Hepatocyte (in vitro differentiated cells): Measurements from ENCODE around the gene C3orf70. TPM values are rescaled to one million over a fixed set of nuclear protein-coding genes. Genes with fewer than 3 reads are reported as not detected.
A peak's percentile ranks its signal among the peaks of the same experiment; 100 is the strongest.

Experiments
- DNase-seq: peaks from one replicate; pipeline ENCODE4 v3.0.0-alpha.2; 2016; ENCODE audit warnings: low spot score
- H2AFZ ChIP-seq: fragments of 200-600 bp; sonication (generic); 2 replicates; pipeline ENCODE4 v1.6.0; 2016; ENCODE audit warnings: antibody characterized with exemption, mild to moderate bottlenecking
- H3K27ac ChIP-seq: fragments of 200-600 bp; sonication (generic); 2 replicates; pipeline ENCODE4 v1.5.1; 2016; ENCODE audit warnings: mild to moderate bottlenecking
- H3K27me3 ChIP-seq: fragments of 200-600 bp; sonication (generic); 2 replicates; pipeline ENCODE4 v1.6.1; 2016
- H3K36me3 ChIP-seq: fragments of 200-600 bp; sonication (generic); replicated peaks from 2 replicates; pipeline ENCODE4 v1.5.1; 2016; ENCODE audit warnings: low read depth; ENCODE audit not compliant: insufficient read depth
- H3K4me1 ChIP-seq: fragments of 200-600 bp; sonication (generic); 2 replicates; pipeline ENCODE4 v1.5.1; 2016; ENCODE audit warnings: mild to moderate bottlenecking, moderate library complexity; ENCODE audit not compliant: insufficient read depth
- H3K4me2 ChIP-seq: fragments of 200-600 bp; sonication (generic); 2 replicates; pipeline ENCODE4 v1.6.0; 2016
- H3K4me3 ChIP-seq: fragments of 200-600 bp; sonication (generic); 2 replicates; pipeline ENCODE4 v1.5.1; 2016; ENCODE audit warnings: mild to moderate bottlenecking
- H3K79me2 ChIP-seq: fragments of 200-600 bp; sonication (generic); 2 replicates; pipeline ENCODE4 v1.6.0; 2017; ENCODE audit warnings: mild to moderate bottlenecking
- H3K9me2 ChIP-seq: fragments of 200-600 bp; sonication (generic); replicated peaks from 2 replicates; pipeline ENCODE4 v1.6.0; 2017; ENCODE audit warnings: mild to moderate bottlenecking; ENCODE audit not compliant: insufficient read depth
- H3K9me3 ChIP-seq: fragments of 200-600 bp; sonication (generic); 2 replicates; pipeline ENCODE4 v1.5.1; 2016; ENCODE audit warnings: low read depth, mild to moderate bottlenecking
- H4K20me1 ChIP-seq: fragments of 200-600 bp; sonication (generic); 2 replicates; pipeline ENCODE4 v1.6.0; 2016; ENCODE audit warnings: mild to moderate bottlenecking; ENCODE audit not compliant: insufficient read depth, poor library complexity, severe bottlenecking
- EZH2 ChIP-seq: fragments of 200-600 bp; sonication (generic); IDR thresholded peaks from 2 replicates; pipeline ENCODE4 v1.6.1; 2016; ENCODE audit warnings: antibody characterized with exemption, mild to moderate bottlenecking, borderline replicate concordance
- EZH2phosphoT487 ChIP-seq: fragments of 200-600 bp; sonication (generic); IDR thresholded peaks from one replicate; pipeline ENCODE4 v1.6.1; 2018; ENCODE audit warnings: antibody characterized with exemption, mild to moderate bottlenecking, low read depth, moderate library complexity; ENCODE audit not compliant: unreplicated experiment, severe bottlenecking
- WGBS: methylation state at CpG from one replicate; pipeline ENCODE4 v1.1.6; 2016; ENCODE audit warnings: low lambda C conversion rate; ENCODE audit errors: missing lambda C conversion rate; 5-methylcytosine and 5-hydroxymethylcytosine counted together
- polyA plus RNA-seq: library from polyadenylated mRNA; unstranded; fragments of >200 nt; fragmentation: Nextera tagmentation; extraction: Ambion mirVana; gene quantifications from 2 replicates; pipeline ENCODE4 v1.2.1, GENCODE V29; 2016
- total RNA-seq: library from RNA; depleted of rRNA; stranded (reverse); fragments of >200 nt; gene quantifications from 2 replicates; pipeline ENCODE4 v1.2.3, GENCODE V29; 2014
- TF ChIP-seq, protein P1 (sequence below): fragments of 200-600 bp; sonication (generic); IDR thresholded peaks from 2 replicates; pipeline ENCODE4 v1.5.1; 2016; ENCODE audit warnings: antibody characterized with exemption, mild to moderate bottlenecking; ENCODE audit not compliant: poor library complexity

The C3orf70 gene
- total and polyA plus RNA-seq, 2 experiments from 2014 or later, result 1.1 to 6.0 TPM

DNA sequence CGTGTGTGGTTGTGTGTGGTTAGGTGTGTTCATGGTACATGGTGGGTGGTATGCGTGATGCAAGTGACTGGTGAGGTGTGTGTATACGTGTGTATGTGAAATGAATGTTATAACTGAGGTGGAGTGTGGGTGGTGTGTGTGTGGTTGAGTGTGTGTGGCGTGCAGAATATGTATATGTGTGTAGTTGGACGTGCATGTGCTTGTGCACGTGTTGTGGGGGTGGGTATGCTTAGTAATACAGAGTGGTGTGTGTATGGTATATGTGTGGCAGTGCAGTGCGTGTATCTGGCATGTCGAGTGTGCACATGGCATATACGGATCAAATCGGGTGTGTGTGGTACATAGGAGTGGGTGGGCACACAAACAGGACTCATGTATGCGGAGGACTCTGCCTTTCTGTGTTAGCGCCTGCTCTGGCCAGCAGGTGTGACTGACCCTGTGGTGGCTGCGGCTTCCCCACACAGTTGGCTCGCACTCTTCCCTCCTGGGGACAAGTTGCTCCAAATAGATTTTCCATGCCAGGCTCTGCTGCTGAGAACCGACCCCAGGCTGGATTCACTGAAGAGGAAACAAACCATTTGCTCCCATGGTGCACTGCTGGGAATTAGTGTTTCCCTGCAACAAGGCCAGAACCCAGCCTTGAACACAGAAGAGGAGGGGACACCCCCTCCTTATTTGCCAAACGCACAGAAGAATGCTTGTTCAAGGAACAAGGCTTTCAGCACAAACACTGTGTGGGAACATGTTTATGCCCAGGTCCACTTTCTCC is 1.2 kb upstream of the C3orf70 start:
- peaks cover 33% of the 10 kb centered on the region for H3K27me3 ChIP-seq
- no peaks in the 10 kb centered on the region for H3K9me3 ChIP-seq
- H3K79me2 ChIP-seq, result peaks cover 3% of the 10 kb centered on the region
- peak overlapping the region; percentile 96 for H3K4me2 ChIP-seq
- 79% methylated on average over 16 of the region's 16 CpGs for WGBS
- TF ChIP-seq, protein P1, sequence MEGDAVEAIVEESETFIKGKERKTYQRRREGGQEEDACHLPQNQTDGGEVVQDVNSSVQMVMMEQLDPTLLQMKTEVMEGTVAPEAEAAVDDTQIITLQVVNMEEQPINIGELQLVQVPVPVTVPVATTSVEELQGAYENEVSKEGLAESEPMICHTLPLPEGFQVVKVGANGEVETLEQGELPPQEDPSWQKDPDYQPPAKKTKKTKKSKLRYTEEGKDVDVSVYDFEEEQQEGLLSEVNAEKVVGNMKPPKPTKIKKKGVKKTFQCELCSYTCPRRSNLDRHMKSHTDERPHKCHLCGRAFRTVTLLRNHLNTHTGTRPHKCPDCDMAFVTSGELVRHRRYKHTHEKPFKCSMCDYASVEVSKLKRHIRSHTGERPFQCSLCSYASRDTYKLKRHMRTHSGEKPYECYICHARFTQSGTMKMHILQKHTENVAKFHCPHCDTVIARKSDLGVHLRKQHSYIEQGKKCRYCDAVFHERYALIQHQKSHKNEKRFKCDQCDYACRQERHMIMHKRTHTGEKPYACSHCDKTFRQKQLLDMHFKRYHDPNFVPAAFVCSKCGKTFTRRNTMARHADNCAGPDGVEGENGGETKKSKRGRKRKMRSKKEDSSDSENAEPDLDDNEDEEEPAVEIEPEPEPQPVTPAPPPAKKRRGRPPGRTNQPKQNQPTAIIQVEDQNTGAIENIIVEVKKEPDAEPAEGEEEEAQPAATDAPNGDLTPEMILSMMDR, result no peak
- TF ChIP-seq EZH2phosphoT487 (no peak), EZH2 (no peak)
- no peak for DNase-seq
- no peaks in the 10 kb centered on the region for H4K20me1 ChIP-seq
- H3K9me2 ChIP-seq, result no peaks in the 10 kb centered on the region
- no peak overlapping the region for H3K27ac ChIP-seq
- no peaks in the 10 kb centered on the region for H3K4me1 ChIP-seq
- peak overlapping the region; percentile 81 for H3K4me3 ChIP-seq
- no peaks in the 10 kb centered on the region for H3K36me3 ChIP-seq
- H2AFZ ChIP-seq, result peak overlapping the region; percentile 99

DNA sequence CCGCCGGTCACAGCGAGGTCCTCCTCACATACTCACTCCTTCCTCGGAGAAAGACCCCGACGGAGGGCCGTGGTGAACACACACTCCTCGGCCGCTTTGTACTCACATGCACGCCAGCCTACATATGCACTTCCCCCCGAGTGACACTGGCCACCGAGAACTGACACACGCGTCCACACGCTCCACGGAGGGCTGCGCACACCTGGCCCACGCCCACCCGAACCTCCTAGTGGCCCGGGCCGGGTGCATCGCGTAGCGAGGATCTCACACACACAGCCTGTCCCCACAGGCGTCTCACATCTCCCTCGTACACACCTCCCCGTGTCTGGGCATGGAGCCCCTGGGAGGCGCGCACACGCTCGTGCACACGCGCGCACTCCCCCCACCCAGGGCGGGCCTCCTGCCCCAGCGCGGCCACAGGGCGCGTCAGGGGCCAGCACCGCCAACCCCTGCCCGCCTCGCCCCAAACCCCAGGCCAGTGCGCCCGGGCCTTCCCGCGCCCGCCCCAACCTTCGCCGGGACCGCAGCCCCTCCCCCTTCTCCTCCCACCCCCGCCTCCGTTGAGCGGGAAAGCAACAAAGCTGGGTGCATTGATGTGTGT is 411 bp upstream of the C3orf70 start:
- H3K36me3 ChIP-seq, result no peaks in the 10 kb centered on the region
- H3K27ac ChIP-seq, result peak overlapping the region; percentile 53
- TF ChIP-seq, protein P1, result no peak
- TF ChIP-seq EZH2, result no peak
- no peak for TF ChIP-seq EZH2phosphoT487
- peaks cover 37% of the 10 kb centered on the region for H3K27me3 ChIP-seq
- H3K4me1 ChIP-seq, result no peaks in the 10 kb centered on the region
- no peaks in the 10 kb centered on the region for H4K20me1 ChIP-seq
- H3K9me2 ChIP-seq, result no peaks in the 10 kb centered on the region
- peak overlapping the region; percentile 81 for H3K4me3 ChIP-seq
- peak overlapping the region; percentile 99 for H2AFZ ChIP-seq
- H3K79me2 ChIP-seq, result peaks cover 3% of the 10 kb centered on the region
- H3K4me2 ChIP-seq, result peak overlapping the region; percentile 96
- H3K9me3 ChIP-seq, result no peaks in the 10 kb centered on the region
- DNase-seq, result peak; percentile 24
- WGBS, result under 1% methylated on average over 27 of the region's 53 CpGs

DNA sequence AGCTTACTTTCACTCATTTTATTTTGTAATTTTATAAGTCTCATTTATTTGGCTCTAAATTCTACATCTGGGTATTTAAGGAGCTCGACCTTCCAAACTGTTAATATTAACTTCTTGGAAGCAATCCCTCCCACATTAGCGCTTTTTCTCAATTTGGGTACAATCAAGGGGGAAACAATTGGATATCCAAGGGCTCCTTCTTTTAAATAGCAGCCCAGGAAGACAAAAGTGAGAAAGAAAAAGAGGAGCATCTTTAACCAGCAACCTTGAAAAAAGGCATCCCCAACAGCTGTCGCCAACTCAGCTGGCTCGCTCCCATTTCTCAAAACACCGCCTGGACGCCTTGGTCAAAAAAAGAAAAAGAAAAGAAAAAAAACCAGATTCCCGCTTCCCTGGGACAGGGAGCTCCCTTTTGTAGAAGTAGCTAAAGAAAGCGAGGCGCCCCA is 873 bp downstream of the C3orf70 start:
- Histone ChIP-seq H3K27ac (peak overlapping the region; percentile 75), H3K9me2 (no peaks in the 10 kb centered on the region), H3K36me3 (no peaks in the 10 kb centered on the region), H3K27me3 (peaks cover 38% of the 10 kb centered on the region), H3K4me2 (peak overlapping the region; percentile 96), H3K79me2 (peaks cover 3% of the 10 kb centered on the region), H3K4me1 (no peaks in the 10 kb centered on the region), H3K9me3 (no peaks in the 10 kb centered on the region), H4K20me1 (no peaks in the 10 kb centered on the region), H2AFZ (peak overlapping the region; percentile 91), H3K4me3 (peak overlapping the region; percentile 81)
- 7% methylated on average over 9 of the region's 9 CpGs for WGBS
- peak; percentile 43 for TF ChIP-seq EZH2
- TF ChIP-seq, protein P1, result no peak
- no peak for DNase-seq
